Frontal cortex (tissue), 4 donors: Measurements from ENCODE around the gene QRICH1. TPM values are rescaled to one million over a fixed set of nuclear protein-coding genes. Genes with fewer than 3 reads are reported as not detected.
A peak's percentile ranks its signal among the peaks of the same experiment; 100 is the strongest.

ENCODE experiments used
- DNase-seq, 2 donors: peaks; one replicate each; pipeline ENCODE4 v3.0.0; 2012; ENCODE audit warnings: low spot score in 2 of 2
- FAIRE-seq: peaks from 2 replicates; lab custom pipeline; 2012; peaks lifted over from hg19 to GRCh38; lab: Jason Lieb, UNC
- total RNA-seq: library from RNA; depleted of rRNA; stranded (reverse); fragments of >200 nt; gene quantifications from one replicate; pipeline ENCODE4 v1.2.3, GENCODE V29; 2014
- donor health status: control.
- donor health status: control.
- donor health status: control.

Gene QRICH1, protein sequence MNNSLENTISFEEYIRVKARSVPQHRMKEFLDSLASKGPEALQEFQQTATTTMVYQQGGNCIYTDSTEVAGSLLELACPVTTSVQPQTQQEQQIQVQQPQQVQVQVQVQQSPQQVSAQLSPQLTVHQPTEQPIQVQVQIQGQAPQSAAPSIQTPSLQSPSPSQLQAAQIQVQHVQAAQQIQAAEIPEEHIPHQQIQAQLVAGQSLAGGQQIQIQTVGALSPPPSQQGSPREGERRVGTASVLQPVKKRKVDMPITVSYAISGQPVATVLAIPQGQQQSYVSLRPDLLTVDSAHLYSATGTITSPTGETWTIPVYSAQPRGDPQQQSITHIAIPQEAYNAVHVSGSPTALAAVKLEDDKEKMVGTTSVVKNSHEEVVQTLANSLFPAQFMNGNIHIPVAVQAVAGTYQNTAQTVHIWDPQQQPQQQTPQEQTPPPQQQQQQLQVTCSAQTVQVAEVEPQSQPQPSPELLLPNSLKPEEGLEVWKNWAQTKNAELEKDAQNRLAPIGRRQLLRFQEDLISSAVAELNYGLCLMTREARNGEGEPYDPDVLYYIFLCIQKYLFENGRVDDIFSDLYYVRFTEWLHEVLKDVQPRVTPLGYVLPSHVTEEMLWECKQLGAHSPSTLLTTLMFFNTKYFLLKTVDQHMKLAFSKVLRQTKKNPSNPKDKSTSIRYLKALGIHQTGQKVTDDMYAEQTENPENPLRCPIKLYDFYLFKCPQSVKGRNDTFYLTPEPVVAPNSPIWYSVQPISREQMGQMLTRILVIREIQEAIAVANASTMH
- total RNA-seq = 148 TPM

DNA sequence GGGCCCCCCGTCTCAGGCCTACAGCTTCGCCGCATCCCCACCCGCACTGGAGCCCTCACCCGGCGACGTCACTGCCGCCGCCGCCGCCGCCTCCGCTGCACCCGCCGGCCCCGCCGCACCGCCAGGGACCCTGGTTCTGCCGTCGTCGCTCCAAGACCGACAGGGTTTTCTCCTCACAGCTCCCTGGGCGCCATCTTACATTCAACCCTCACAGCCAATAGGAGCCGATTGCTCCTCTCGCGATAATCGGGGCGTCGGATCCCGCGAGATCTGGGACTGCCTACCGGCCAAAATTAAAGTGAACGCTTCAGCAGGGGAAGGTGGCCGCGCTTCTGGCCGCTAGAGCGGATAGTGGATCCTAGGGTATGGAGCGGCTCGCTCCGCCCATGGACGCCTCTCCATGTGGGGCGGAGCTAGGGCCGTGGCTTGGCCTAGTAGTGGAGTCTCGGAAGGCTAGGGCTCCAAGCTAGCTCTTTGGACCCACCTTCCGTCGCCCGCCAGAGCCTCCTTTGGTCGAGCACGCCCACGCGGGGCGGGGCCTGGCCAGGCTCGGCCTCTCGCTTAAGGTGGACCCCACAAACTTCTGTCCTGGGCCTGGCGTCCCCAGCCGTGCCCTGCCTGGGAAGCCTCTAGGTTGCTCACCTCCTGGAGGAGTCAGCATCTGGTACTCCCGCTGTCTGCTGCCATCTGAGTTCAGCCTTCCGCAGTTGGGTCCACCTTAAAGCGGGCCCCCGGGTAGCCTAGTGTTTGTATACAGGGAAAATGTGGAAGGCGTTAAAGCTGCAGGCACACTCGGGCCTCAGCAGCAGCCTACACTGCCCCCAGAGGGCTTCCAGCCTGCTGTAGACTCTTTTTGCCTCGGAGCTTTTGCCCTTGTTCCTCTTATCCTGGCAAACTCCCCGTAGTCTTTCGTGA lies at the start of gene QRICH1:
Gene QRICH1 (minus strand): TSS at position 219 of the 915 bp plus-strand sequence. CDS start 17,054 bp downstream, outside the sequence.
- no peak for FAIRE-seq
- peak; percentile 90 to 91 for DNase-seq

DNA sequence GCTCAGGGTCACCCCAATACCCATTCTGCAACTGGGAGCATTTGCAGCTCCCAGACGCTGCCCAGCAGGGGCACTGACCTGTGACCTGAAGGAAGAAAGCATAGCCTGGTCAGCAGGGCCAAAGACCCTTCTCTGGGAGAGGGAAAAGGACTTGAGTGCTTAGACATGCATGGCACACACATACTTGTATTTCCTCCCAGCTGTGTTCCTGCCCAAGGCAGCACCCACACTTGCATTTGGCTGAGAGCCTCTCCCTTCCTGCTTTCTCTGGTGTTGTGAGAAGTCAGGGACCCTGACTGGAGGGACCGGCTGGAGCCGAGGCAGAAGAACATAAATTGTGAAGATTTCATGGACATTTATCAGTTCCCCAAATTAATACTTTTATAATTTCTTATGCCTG lies 46.2 kb upstream of the QRICH1 start:
- no peak for DNase-seq
- FAIRE-seq = no peak

DNA sequence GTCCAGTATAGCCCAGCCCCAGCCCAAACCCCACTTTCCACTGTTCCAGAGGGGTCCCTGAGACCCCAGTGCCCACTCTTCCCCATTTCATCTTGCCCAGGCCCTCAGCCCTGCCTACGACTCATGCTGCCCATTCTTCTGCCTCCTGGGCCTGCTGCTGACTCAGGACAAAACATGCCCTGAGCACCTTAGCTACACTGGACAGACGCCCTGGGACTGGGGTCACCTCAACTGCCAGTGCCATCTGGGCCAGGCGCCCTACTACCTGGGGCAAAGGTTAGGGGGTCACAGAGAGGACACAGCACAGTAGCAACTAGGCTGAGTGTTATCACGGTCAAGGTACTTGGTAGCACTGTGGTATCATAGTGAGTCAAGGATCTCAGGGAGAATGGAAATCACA lies 41.6 kb upstream of the QRICH1 start:
- FAIRE-seq (no peak), DNase-seq (no peak)

DNA sequence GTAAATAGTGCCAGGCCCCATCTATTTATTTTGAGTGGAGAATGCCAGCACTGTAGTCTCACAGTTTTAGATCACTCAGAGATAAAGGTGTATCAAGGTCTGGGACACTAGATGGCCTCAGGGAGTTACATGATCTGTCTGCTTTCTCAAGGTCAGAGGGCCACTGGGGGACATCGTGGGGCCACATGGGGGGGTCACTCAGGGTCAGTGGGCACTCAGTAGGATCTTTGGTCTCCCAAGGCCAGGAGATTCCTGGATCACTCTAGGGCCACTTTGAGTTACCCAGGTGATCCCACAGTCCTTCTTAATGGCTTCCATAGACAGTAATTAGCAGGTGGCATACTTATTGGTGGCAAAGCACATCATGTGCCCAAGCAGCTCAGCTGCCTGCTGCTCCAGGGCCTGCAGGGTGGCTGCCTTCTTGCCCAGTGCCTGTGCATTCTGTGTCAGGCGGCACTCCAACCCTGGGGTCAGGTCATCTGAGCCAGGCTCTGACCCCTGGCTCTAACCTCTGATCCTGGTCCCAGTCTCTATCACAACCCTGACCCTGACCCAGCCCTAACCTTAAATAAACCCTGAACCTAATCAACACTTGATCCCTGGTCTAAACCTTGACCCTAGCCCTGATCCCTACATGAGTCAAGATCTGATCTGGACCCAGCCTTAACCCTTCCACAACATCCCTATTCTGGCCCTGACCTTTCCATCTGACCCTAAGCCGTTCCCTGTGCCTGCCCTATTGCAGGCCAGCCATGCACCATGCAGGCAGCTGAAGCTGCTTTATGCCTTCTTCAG lies 40.8 kb upstream of the QRICH1 start:
- DNase-seq (no peak), FAIRE-seq (no peak)

DNA sequence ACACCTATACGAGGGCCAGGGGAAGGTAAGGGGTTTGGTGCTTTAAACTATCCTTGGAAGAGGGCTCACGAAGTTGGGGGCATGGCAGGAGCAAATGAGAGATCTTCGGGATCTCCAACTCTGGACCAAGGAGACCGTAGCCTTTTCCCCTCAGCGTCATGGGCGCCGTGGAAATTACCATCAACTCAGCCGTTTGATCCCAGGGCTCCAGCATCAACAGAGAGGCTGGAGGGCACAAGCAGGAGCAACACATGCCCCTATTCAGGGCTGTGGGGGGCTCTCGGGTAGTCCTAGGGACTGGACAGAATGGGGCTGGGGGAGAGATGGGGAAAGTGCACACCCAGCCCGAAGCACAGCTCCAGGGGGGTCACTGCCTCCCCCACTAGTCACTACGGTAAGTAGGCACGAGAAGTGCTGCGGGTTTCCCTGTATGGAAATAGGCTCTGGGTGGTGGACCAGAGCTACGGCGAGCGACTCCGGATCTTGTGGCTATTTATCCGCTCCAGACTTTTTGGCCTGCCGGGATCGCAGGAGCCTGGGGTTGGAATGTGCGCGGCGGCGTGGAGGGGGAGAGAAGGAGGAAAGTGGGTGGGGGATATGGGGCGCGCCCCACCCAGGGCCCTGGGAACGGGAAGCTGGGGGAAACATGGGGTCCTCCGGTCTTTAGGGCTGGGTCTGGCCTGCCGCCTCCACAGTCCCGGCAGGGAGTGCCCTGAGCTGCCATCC lies 39.5 kb upstream of the QRICH1 start:
- peak; percentile 66 to 85 for DNase-seq
- no peak for FAIRE-seq

DNA sequence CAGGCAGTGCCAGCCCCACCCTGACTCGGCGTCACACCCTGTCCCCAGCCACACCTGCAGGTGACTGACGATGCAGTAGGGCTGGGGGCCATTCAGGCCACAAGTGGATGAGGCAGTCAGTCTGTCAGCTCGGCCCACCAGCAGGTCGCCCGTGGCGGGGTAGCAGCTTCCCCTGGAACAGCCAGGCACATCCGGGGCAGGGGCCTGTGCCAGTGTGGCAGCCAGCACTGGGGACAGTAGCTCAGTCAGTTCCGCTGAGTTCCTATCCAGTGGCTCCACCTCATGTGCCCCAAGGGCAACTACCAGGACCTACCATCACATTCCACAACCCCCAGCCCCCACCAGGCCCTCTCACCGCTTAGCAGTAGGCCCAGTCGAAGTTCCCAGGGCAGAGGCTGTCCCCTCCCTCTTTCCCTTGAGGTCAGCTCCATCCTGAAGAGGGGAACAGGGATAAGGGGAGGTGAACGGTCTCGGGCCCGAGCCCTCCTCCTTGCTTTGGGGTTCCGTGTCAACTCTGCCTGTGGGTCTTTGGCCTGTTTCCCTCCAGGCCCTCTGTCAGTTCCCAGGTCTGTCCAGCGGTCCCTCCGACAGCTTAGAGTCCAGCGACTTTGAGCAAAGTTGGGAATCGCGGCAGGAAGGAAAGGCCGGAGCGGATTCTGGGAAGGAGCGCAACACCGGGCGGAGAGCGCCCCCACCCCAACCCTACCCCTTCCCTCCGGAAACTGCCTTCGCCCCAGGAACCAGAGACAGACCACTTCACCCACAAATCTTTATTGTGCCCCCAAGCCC lies 38.8 kb upstream of the QRICH1 start, which contains the start of gene LAMB2:
Gene LAMB2 (minus strand): TSS at position 614 of the 789 bp plus-strand sequence. CDS start 183 bp downstream, at position 431.
- DNase-seq (peak; percentile 57 to 83), FAIRE-seq (no peak)

DNA sequence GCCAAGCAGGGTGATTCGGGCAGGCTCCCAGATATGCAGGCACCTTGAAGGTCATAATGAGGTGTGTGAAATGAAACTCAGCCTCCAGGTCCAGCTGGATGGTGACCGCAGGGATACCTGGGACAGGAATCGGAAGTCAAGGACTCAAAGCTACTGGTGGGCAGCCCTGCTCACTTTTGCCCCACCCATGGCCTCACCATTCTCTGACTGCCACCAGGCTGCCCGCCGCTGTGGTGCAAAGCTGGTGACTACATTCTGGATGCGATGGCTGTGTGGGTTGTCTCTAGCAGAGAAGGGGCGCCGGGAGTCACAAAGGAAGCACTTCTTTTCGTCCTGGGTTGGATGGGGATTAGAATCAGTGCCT lies 38.2 kb upstream of the QRICH1 start:
- DNase-seq (no peak), FAIRE-seq (no peak)

DNA sequence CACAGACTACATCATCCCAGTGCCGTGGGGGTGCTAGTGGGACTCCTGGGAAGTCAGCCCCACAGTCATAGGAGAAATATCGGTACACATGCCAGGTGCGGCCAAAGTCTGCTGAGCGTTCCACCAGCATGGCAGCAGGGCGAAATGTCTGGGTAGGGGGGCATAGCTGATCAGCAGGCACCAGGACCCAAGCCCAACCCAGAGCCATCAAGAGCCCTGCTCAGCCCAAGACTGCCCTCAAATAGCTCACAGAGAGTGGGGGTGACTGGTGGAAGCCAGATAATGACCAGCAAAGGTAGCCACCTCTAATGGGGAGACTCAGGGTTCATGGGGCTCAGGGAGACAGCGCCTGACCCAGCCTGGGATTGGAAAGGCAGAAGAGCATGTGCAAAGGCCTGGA lies 37.7 kb upstream of the QRICH1 start:
- DNase-seq (no peak), FAIRE-seq (no peak)

DNA sequence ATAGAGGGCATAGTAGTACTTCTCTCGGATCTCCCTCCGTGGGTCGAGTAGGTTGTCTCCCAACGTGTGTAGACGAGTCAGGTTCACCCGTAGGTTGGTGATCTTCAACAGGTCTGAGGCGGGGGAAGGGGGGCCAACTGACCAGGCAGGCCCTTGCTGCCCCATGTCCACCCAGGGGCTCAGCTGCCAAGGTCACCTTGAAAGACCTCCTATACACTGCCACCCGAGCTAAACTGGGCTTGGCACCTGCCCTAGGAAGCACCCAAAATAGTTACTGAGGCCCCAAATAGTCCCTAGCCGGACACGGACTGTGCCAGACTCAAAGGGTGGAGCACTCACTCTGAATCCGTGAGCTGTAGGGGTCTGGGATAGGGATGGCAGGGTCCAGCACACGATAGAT lies 37.2 kb upstream of the QRICH1 start:
- no peak for DNase-seq
- no peak for FAIRE-seq

DNA sequence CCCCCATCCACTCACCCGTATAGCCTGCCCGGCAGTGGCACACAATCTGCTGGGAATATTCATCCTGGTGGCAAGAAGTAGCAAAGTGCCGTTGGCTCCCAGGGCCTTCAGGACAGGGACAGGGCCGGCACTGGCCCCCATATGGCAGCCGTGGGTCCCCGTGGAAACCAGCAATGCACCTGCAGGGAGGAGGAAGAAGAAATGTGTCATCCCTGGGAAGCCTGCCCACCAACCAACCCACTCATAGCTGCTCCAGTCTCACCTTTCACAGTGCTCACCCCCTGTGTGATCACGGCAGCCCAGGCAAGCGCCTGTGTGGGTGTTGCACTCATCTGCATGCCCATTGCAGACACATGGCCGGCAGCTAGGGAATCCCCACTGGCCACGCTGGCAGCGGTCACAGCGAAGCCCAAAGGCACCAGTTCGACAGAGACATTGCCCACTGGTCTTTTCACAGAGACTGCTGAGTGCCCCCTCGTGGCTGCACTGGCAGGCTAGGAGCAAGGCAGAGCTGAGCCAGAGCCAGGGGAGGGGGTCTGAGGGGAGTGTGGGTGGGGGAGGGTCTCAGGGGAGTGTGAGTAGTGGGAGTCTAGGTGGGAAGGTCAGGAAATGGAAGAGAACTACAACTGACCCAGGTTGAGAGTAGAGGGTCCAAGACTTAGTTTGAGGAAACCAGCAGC lies 31.3 kb upstream of the QRICH1 start:
- DNase-seq = peak in 1 of 2 donors; percentile 40
- no peak for FAIRE-seq

DNA sequence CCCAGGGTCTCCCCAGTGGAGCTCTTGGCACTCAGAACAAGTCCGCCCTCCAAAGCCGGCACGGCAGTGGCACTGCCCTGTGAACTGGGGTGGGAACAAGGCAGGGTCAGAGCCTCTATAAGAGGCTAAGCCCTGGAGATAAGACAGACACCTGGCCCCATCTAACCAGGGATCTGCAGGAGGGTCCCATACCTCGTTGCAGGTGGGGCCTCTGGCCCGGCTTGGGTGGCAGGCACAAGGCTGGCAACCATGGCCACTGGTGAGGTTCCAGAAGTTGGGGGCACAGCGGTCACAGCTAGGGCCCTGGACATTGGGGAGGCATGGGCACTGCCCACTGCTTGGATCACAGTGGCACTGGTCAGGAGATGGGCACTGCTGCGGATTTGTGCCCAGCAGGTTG lies 30.3 kb upstream of the QRICH1 start:
- FAIRE-seq = no peak
- DNase-seq = no peak

DNA sequence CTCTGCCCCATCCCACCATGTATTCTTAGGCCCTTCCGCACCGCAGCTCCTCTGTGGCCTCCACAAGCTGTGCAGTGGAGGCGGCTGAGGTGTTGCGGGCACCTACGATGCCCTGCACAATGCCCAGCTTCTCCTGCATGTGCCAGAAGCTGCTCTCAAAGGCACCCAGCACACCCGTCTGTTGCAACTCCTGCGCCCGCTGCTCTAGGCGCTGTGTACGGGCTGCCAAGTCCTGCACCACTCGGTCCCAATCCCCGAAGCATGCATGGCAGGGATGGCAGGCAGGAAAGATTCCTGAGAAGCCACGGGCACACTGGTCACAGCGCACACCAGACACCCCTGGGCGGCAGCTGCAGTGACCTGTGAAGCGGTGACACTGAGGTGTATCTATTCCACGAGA lies 29.8 kb upstream of the QRICH1 start:
- no peak for DNase-seq
- FAIRE-seq = no peak

DNA sequence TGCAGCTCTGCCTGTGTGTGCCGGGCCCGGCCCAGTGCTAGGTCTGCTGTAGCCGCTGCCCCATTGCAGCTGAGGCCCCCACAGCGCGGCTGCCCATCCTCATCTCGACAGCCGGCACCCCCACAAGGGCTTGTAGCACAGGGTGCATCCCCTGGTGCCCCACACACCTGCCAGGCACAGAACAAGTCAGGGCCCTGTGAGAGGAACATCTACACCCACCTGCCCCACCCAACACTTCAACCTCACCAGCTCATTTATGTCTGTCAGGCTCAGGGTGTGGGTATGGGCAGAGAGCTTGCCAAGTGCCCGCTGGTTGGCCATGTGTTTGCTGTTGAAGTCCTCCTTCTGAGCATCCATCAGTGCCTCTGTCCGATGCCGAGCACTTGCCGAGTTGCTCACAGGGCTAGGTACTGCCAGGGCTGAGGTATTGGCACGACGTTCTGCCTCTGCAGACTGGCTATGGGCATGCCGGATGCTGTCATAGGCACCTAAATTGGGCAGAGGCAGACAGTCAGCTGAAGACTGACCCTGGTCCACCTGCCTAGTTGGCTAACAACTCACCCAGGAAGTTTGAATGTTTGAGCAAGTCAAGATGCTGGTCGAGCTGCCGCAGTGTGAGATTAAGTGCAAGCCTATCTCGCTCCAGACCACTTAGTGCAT lies 29.1 kb upstream of the QRICH1 start:
- FAIRE-seq (no peak), DNase-seq (no peak)

DNA sequence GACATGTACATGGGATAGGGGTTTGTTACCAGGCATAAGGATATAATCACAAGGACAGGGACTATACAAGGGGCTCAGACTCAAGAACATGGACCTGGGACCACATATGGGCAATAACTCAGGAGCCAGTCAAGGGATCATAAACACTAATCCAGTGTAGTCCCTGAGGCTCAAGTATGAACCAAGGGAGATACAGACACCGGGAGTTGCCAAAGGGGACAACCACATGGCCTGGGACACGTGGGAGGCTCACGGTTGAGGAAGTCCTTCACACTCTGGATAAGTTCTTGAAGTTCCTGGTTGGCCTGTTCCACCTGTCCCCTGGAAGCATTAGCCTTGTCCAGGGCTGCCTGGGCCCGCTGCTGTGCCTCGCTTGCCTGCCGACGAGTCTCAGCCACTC lies 28.6 kb upstream of the QRICH1 start:
- no peak for FAIRE-seq
- no peak for DNase-seq

DNA sequence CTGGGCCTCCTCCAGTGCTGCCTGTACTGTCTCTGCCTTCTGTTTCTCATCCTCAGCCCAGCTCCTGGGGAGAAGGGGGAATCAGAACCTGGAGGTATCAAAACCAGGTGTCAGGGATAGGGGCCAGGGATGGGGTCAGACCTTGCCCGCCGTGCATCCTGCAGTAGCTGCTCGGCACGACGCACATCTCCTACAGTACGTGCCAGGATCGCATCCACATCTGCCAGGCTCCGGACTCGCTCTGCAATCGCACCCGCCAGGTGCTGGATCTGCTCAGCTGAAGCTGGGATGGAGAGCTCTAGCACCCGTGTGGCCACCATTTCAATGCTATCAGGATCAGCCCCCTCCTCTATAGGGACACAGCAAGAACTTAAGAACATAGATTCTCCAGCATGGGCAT lies 28.2 kb upstream of the QRICH1 start:
- DNase-seq = no peak

DNA sequence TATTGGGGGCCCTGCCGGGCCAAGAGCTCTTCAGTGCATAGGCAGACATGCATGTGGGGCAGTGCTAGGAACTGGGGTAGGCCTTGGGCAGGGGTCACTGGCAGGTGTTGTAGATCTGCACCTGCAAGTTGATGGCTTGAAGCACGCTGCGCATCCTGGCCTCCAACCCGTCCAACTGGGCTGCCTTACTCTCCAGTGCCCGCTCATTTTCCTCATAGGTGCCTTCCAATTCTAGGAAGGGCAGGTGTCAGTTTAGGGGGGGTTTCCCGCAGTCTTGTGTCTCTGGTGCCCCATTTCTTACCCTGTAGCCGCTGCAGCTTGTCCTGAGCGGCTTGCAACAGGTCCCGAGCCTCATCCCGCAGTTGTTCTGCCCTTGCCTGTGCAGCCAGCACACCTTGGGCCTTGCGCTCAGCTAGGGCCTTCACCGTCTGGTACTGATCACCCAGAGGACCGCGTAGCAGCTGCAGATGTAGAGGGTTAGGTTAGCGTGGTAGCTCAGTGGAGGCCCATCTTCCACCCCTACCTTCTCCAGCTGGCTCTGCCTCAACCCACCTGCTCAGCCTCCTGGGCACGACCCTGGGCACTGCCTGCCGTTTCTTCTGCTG lies 27.4 kb upstream of the QRICH1 start:
- DNase-seq (no peak), FAIRE-seq (no peak)

More for the DNA sequence above, 28.2 kb upstream of the QRICH1 start:
- no peak for FAIRE-seq
